Muscle layer of duodenum (tissue), 2 donors: ENCODE measurements around the gene TRABD2B.

Experiments used
- H3K27ac ChIP-seq: one replicate; pipeline ENCODE4 v1.7.0; 2013; ENCODE audit warnings: mild to moderate bottlenecking, low read length
- H3K27me3 ChIP-seq: one replicate; pipeline ENCODE4 v1.7.0; 2013; ENCODE audit warnings: low read depth, mild to moderate bottlenecking, control low read depth, low read length
- H3K36me3 ChIP-seq, 2 donors: one replicate each; pipeline ENCODE4 v1.7.0; 2013; ENCODE audit warnings: low read length in 2 of 2, control low read depth in 1 of 2, mild to moderate bottlenecking in 1 of 2; ENCODE audit not compliant: insufficient read depth in 2 of 2, control insufficient read depth in 1 of 2
- H3K4me1 ChIP-seq, 2 donors: one replicate each; pipeline ENCODE4 v1.7.0; 2013; ENCODE audit warnings: low read length in 2 of 2, mild to moderate bottlenecking in 2 of 2, control low read depth in 1 of 2, moderate library complexity in 1 of 2; ENCODE audit not compliant: insufficient read depth in 2 of 2, control insufficient read depth in 1 of 2
- H3K4me3 ChIP-seq, 2 donors: one replicate each; pipeline ENCODE4 v1.7.0; 2013; ENCODE audit warnings: low read length in 2 of 2, low read depth in 1 of 2, mild to moderate bottlenecking in 1 of 2
- H3K9me3 ChIP-seq, 2 donors: one replicate each; pipeline ENCODE4 v1.7.0; 2013; ENCODE audit warnings: low read length in 2 of 2, control low read depth in 1 of 2, mild to moderate bottlenecking in 1 of 2; ENCODE audit not compliant: control insufficient read depth in 1 of 2
- donor health status: healthy.

The TRABD2B gene

DNA sequence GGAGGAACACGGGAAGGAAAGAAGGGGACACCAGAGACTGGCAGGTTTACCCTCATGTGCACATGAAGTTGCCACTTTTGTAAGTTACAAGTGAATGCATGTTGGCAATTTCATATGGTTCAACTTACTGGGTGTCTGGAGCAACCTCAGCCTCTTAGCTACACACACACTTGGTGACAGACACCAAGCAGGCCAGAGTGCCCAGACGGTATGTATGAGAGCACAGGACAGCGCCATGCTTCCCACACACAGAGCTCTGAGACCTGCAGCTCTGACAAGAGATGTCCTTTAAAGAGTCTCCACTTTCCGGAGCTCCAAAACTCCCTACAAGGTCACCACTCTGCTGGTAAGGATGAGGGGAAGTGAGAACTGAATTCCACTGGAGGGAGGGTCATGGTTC lies 1.9 kb upstream of the TRABD2B start:
- Histone ChIP-seq H3K27ac (no peak overlapping the region), H3K9me3 (no peaks in the 10 kb centered on the region), H3K36me3 (no peaks in the 10 kb centered on the region), H3K4me1 (peaks cover 0 to 13% of the 10 kb centered on the region in 2 donors), H3K4me3 (no peak overlapping the region), H3K27me3 (no peaks in the 10 kb centered on the region)

DNA sequence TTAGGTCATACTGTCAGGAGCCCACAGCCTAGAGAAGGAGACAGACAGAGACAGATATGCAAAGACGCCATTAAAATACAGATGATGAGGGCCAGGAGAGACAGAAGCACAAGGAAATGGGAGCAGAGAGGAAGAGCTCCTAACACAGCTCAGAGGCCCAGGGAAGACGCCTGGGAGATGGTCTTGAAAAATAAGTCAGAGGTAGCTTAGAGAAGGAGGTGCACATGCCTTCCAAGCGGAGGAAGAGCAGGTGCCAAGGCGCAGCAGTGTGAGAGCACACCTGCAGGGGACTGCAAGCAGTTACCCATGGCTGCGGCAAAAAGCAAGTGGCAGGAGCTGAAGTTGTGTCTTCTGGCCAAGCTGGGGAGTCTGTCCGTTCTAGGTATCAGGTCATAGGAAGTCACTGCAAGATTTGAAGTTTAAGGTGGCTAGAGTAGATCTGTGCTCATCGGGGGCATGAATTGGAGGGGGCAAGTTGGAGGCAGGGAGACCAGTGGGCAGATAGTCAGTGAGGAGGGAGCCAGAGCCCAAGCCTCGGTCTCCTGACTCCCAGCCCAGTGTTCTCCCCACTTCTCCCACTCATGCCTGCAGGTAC lies 1.3 kb upstream of the TRABD2B start:
- Histone ChIP-seq H3K27me3 (no peaks in the 10 kb centered on the region), H3K4me3 (no peak overlapping the region), H3K9me3 (no peaks in the 10 kb centered on the region), H3K36me3 (no peaks in the 10 kb centered on the region), H3K4me1 (peaks cover 0 to 17% of the 10 kb centered on the region in 2 donors), H3K27ac (no peak overlapping the region)

- H3K9me3 ChIP-seq = no peaks in the 10 kb centered on the region
- H3K4me3 ChIP-seq = peak overlapping the region; percentile 65 to 69
- no peaks in the 10 kb centered on the region for H3K27me3 ChIP-seq
- peaks cover 0 to 21% of the 10 kb centered on the region in 2 donors for H3K4me1 ChIP-seq
- peak overlapping the region; percentile 52 for H3K27ac ChIP-seq
- H3K36me3 ChIP-seq = no peaks in the 10 kb centered on the region
These were observed 569 bp downstream of the TRABD2B start for GRCh38 chr1:47996406-47997226.

DNA sequence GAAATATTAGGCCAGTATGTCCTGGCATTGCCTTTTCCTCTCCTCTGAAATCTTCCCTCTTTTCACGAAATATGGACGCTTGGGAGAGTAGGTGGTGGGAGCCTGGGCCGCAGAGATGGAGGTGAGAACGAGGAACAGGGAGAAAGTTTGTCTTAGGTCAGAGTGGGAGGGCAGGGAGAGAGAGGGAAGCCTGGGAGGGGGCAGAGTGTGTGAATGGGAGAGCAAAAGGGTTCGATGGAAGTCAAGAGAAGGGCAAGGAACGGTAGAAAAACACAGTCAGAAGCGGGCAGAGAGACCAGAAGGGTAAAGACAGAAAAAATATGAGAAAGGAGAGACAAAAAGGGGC lies 1.2 kb downstream of the TRABD2B start:
- H3K27ac ChIP-seq = peak overlapping the region; percentile 52
- no peaks in the 10 kb centered on the region for H3K27me3 ChIP-seq
- H3K4me3 ChIP-seq = peak overlapping the region; percentile 65 to 69

GRCh38 chr1:47995306-47996050 lies 1.7 kb downstream of the TRABD2B start:
- peaks cover 0 to 21% of the 10 kb centered on the region in 2 donors for H3K4me1 ChIP-seq
- H3K4me3 ChIP-seq = peak overlapping the region; percentile 65 to 69
- H3K9me3 ChIP-seq = no peaks in the 10 kb centered on the region
- no peaks in the 10 kb centered on the region for H3K27me3 ChIP-seq
- H3K36me3 ChIP-seq = no peaks in the 10 kb centered on the region
- H3K27ac ChIP-seq = peak overlapping the region; percentile 52

More for the DNA sequence above, 1.2 kb downstream of the TRABD2B start:
- no peaks in the 10 kb centered on the region for H3K9me3 ChIP-seq
- H3K36me3 ChIP-seq = no peaks in the 10 kb centered on the region
- peaks cover 0 to 21% of the 10 kb centered on the region in 2 donors for H3K4me1 ChIP-seq

DNA sequence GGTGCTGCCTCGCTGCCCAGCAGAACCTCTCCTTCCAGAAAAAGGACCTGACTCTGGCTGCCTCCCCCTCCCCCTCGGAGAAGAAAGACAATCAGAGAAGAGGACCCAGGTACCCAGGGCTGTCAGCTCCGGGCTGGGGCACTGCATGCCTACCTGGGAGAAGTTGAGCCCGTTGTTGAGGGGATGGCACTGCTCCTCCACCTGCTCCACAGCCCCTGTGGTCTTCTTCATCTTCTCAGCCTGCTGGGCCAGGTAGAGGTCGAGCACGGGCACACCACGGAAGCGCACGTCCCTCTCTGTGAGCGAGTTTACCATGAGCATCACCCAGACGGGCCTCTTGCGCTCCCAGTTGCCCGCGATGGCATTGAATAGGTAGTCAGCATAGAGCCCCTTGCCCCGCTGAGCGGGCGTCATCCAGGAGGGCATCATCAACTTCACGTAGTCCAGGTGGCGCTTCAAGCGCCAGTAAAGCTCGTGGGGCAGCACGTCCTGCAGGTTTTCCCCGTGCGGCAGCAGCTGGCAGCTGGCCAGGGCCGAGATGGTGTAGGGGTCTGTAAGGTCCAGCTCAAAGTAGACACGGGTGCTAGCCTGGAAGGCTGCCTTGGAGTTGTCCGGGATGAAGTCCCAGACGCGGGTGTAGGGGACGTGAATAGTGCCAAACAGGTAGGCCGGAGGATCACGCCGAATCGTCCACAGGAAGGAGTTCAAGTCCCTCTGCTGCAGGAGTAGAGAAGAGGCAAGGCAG lies 3.1 kb downstream of the TRABD2B start:
- no peaks in the 10 kb centered on the region for H3K27me3 ChIP-seq
- H3K4me3 ChIP-seq = no peak overlapping the region
- no peaks in the 10 kb centered on the region for H3K36me3 ChIP-seq
- peaks cover 0 to 21% of the 10 kb centered on the region in 2 donors for H3K4me1 ChIP-seq
- H3K27ac ChIP-seq = no peak overlapping the region
- no peaks in the 10 kb centered on the region for H3K9me3 ChIP-seq

DNA sequence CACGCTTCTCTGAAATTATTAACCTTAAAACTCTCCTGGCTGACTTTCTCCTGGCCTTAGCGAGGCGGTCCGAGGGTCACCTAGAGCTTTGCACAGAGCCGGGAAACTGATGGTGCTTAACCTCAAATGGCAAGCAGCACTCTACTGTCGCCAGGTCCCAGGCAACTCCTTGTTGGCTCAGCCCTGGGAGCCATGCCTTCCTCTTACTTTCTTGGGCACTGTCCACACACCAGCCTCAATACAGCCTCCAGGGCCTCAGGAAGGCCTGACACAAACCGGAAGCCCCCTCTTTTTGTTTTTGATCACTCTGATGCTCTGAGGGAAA lies 3.8 kb downstream of the TRABD2B start:
- Histone ChIP-seq H3K36me3 (no peaks in the 10 kb centered on the region), H3K9me3 (no peaks in the 10 kb centered on the region), H3K27ac (peak overlapping the region; percentile 6), H3K27me3 (no peaks in the 10 kb centered on the region), H3K4me1 (peaks cover 0 to 21% of the 10 kb centered on the region in 2 donors), H3K4me3 (no peak overlapping the region)

DNA sequence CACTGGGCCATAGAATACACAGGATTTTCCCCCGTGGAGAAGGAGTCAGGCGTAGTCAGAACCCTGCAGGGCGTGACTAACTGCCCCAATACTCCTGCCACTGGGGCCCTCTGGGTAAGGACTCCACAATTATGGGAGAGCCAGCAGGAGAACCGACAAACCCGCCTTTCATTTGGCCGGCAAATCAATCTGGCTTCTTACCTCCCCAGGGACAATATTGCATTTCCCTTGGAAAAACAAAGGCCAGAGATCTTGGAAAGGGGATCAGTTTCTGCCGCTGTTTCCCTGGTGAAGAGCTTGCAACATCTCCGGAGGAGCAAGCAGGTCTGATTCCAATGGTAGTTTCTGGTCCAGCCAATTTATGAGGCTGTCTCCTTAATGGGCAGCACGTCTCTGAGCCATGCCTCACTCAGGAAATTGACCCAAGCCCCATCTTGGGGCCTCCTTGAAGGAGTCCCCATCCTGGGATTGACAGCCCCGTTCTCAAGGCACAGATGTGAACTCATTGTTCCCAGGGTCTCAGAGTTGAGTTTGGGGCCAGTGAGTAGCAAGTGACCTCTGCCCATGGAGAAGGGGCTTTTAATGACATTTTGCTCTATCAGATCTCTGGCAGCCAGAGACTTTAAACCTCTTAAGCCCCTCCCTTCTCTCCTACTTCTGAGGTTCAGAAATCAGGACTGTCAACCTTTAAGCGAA lies 4.3 kb downstream of the TRABD2B start:
- H3K36me3 ChIP-seq = no peaks in the 10 kb centered on the region
- H3K4me1 ChIP-seq = peaks cover 0 to 22% of the 10 kb centered on the region in 2 donors
- H3K27ac ChIP-seq = peak overlapping the region; percentile 6
- no peaks in the 10 kb centered on the region for H3K9me3 ChIP-seq
- no peaks in the 10 kb centered on the region for H3K27me3 ChIP-seq
- no peak overlapping the region for H3K4me3 ChIP-seq

DNA sequence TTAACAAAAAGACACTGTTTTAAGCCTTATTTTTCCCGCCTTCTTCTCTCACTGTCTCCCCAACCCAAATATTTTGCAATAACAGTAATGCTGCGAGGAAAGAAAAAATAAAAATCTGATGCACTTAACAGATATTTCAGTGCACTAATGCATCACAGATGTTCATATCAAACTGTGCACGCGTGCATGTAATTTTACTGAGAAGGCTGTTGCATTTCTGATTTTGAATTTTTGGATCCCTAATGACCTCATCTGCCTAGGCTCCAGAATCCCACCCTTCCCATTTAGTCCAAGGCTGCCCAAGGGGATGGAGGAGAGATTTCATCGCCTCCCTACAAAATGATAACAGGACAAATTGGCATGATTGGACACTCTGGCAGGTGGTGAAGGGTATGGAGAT lies 5.5 kb downstream of the TRABD2B start:
- Histone ChIP-seq H3K9me3 (no peaks in the 10 kb centered on the region), H3K27me3 (no peaks in the 10 kb centered on the region), H3K4me3 (no peak overlapping the region), H3K4me1 (peaks cover 0 to 28% of the 10 kb centered on the region in 2 donors), H3K36me3 (no peaks in the 10 kb centered on the region), H3K27ac (no peak overlapping the region)

- Histone ChIP-seq H3K4me3 (no peak overlapping the region), H3K36me3 (no peaks in the 10 kb centered on the region), H3K9me3 (no peaks in the 10 kb centered on the region), H3K4me1 (peaks cover 0 to 27% of the 10 kb centered on the region in 2 donors), H3K27ac (no peak overlapping the region), H3K27me3 (no peaks in the 10 kb centered on the region)
These were observed 6.0 kb downstream of the TRABD2B start for GRCh38 chr1:47991187-47991586.
